HL-60/S4 (cell line): ENCODE measurements around the gene FGGY.
"Not testable (repeated sequence)": the region's sequence is repeated elsewhere in the genome, so short reads cannot be mapped to it uniquely, and the experiment has no call there.

Experiments
- in situ Hi-C: fragments of 300-500 bp; cut with MboI; formaldehyde crosslinking; loops from 2 replicates; pipeline ENCODE4 v1.14.3; 2022; ENCODE audit warnings: low sequenced_read_pairs

FGGY gene

GRCh38 chr1:59296358-59297256 lies at the start of gene FGGY:
TSS of gene FGGY (plus strand) at chr1:59297094. CDS start at chr1:59321550, 24,456 bp downstream.
- in situ Hi-C loops, result loop anchor here (25.0 kb wide), 1 partner anchor 509 kb away; the partner anchor contains the start of gene JUN

- in situ Hi-C loops, result no loop called here
Measured at GRCh38 chr1:59248758-59249157, 48.1 kb upstream of the FGGY start.

GRCh38 chr1:59249396-59250137 lies 47.3 kb upstream of the FGGY start:
- in situ Hi-C loops, result no loop called here

GRCh38 chr1:59251061-59251460 lies 45.8 kb upstream of the FGGY start:
- in situ Hi-C loops, result not testable (repeated sequence)

GRCh38 chr1:59256429-59256828 lies 40.5 kb upstream of the FGGY start:
- in situ Hi-C loops, result not testable (repeated sequence)

- in situ Hi-C loops, result no loop called here
Measured at GRCh38 chr1:59258412-59259032, 38.4 kb upstream of the FGGY start.

GRCh38 chr1:59261537-59261936 lies 35.4 kb upstream of the FGGY start:
- in situ Hi-C loops, result no loop called here

GRCh38 chr1:59262631-59263030 lies 34.3 kb upstream of the FGGY start:
- in situ Hi-C loops, result no loop called here

GRCh38 chr1:59263111-59263510 lies 33.8 kb upstream of the FGGY start:
- in situ Hi-C loops, result no loop called here

GRCh38 chr1:59265622-59266021 lies 31.3 kb upstream of the FGGY start:
- in situ Hi-C loops, result no loop called here

GRCh38 chr1:59266180-59266926 lies 30.5 kb upstream of the FGGY start:
- in situ Hi-C loops, result no loop called here

- in situ Hi-C loops, result no loop called here
Measured at GRCh38 chr1:59266927-59267293, 30.0 kb upstream of the FGGY start.

GRCh38 chr1:59268406-59268805 lies 28.5 kb upstream of the FGGY start:
- in situ Hi-C loops, result no loop called here

GRCh38 chr1:59271561-59272260 lies 25.2 kb upstream of the FGGY start:
- in situ Hi-C loops, result no loop called here

GRCh38 chr1:59272507-59272906 lies 24.4 kb upstream of the FGGY start:
- in situ Hi-C loops, result no loop called here

GRCh38 chr1:59276439-59276851 lies 20.4 kb upstream of the FGGY start:
- in situ Hi-C loops, result loop anchor here (25.0 kb wide), 1 partner anchor 489 kb away; the partner anchor contains the start of gene JUN

GRCh38 chr1:59278780-59279354 lies 18.0 kb upstream of the FGGY start:
- in situ Hi-C loops, result loop anchor here (25.0 kb wide), 1 partner anchor 492 kb away; the partner anchor contains the start of gene JUN

GRCh38 chr1:59279645-59280044 lies 17.2 kb upstream of the FGGY start:
- in situ Hi-C loops, result loop anchor here (25.0 kb wide), 1 partner anchor 492 kb away; the partner anchor contains the start of gene JUN

GRCh38 chr1:59282951-59283350 lies 13.9 kb upstream of the FGGY start:
- in situ Hi-C loops, result loop anchor here (25.0 kb wide), 1 partner anchor 496 kb away; the partner anchor contains the start of gene JUN
